SK-MEL-5 (cell line): Measurements from ENCODE around the gene TMEM229A. TPM values are rescaled to one million over a fixed set of nuclear protein-coding genes. Genes with fewer than 3 reads are reported as not detected.

Experiments
- DNase-seq: peaks from one replicate; pipeline ENCODE4 v3.0.0-alpha.2; 2016; ENCODE audit warnings: low read depth, low spot score
- in situ Hi-C: cut with HindIII; loops from 2 replicates; pipeline ENCODE4 v1.10.0; 2016; ENCODE audit warnings: low sequenced_read_pairs, high pct_unique_total_duplicates, low pct_unique_long_range_greater_than_20kb
- total RNA-seq: library from RNA; depleted of rRNA; stranded (reverse); fragments of >200 nt; shearing (Covaris generic); gene quantifications from 2 replicates; pipeline ENCODE4 v1.2.3, GENCODE V29; 2014; rRNA removed

Gene TMEM229A
- total RNA-seq, 1 experiment from 2014 or later, result 1.5 TPM

DNA sequence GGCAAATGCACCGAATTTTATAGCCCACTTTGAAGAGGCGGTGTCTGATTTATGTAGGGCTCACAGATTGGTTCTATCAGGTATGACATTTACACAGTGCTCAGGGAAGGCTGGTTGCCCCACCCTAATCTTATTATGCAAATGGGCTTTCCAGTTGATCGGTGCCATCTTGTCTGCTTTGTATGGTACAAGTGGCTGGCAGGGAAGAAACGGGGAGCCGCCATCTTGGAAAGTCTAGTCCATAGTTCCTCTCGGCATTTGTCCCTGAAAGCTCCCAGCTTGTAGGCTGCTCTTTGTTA is 36.6 kb downstream of the TMEM229A start:
- in situ Hi-C loops, result no loop called here
- no peak for DNase-seq

DNA sequence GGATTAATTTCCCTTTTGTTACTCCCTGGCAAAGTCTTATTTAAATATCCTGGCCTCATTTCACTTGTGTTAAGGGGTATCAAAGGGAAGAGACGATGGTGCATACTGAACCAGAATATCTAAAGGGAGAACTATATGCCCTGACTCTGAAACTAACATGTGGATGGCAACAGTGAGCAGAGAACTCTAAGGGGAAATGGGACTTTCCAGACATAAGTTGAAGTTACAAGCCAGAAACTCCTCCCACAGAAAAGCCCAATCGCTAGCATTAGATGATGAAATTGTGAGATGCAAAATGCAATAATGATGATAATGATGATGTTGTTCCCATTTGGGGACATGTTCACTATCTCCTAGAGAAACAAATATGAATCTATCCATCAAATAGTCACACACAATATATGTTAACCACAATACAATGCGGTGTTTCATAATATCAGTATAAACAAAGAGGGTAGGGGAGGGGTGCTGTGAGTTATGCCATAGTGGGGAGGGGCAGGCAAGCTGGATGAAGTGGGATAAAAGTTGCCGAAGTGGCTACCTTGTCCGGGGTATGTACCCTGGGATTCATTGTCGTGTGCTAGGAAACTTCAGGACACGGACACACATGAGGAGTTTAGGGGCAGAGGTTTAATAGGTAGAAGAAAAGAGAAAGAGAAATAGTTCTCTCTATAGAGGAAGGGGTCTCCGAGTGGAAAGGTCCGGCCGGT is 37.1 kb downstream of the TMEM229A start:
- in situ Hi-C loops, result no loop called here
- no peak for DNase-seq

DNA sequence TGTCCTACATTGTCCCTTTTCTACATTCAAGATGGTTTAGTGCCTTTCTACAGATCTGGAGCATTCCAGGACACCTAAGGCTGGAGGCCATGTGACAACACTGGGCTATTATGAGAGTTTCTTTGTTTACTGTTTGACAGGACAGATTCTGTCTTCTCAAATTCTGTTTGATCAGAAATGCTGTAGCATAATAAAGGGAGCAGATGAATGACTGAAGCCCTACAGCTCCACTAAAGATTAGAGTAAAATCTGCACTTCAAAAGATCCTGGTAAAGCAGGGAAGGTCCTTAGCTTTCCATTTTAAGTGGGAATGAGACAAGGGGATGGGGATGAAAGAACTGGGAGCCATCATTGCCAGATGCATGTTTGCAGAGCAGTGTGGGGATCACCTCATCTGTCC is 38.4 kb downstream of the TMEM229A start:
- in situ Hi-C loops, result no loop called here
- DNase-seq, result peak; percentile 67

DNA sequence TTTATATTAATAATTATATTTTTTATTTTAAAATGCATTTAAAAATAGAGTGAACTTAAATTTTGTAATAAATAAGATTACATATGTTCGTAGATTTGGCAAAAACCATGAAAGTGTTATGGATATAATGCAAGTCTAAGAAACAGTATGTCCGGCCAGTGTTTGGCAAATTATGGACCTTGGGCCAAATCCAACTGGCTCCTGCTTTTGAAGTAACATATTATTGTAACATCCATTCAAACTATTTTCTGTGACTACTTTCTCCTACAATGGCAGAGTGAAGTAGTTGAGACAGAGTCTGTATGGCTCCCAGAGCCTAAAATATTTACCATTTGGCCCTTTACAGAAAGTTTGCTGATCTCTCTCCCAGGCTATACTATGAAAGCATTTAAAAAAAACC is 38.9 kb downstream of the TMEM229A start:
- in situ Hi-C loops, result no loop called here
- DNase-seq, result no peak

DNA sequence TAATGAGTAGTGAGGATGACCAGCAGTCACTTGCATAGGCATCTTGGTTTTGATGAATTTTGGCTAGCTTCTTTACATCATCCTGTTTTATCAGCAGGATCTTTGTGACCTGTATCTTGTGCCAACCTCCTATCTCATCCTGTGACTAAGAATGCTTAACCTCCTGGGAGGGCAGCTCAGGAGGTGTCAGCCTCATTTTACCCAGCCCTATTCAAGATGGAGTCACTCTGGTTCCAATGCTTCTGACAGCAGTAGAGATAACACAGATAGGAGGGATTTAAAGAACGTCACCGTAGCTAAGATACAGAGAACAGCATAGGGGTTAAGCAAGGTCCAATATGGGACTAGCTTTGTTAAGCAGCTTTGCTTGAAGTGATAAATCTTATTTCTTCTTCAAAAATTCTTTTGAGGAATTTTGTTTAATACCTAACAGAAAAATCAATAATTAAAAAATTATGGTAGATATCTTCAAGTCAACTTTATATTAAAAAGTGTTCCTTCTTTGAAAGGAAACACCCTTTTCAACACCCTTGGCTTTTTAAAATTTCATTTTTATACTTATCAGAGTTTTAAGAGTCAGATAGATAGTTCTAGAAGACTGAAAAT is 39.9 kb downstream of the TMEM229A start:
- in situ Hi-C loops, result no loop called here
- no peak for DNase-seq

DNA sequence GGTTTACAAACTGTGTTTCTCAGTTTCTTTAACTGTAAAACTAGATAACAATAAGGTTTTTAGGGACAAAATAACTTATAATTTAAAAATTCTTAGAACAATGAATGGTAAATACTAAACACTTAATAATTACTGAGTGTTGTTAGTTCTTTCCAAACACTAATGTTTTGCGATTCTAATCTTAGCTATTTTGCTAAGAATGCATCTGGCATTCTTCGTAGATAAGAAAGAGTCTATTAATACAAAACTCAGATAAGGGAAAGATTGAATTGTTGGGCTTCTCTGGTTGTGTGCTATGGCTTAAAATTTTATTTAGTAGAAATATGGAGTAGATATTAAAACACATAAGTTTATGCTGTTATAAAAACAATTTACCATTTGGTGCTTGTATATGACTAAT is 45.4 kb downstream of the TMEM229A start:
- in situ Hi-C loops, result no loop called here

More for the DNA sequence above, 45.4 kb downstream of the TMEM229A start:
- no peak for DNase-seq

Other genes with a start within 250 kb of the TMEM229A start
- gene HYAL4, start 187.9 kb downstream of the TMEM229A start, total RNA-seq, result not detected in 2 replicates
- not detected in 2 replicates for gene SPAM1, start 107.8 kb downstream of the TMEM229A start, total RNA-seq